RWPE2 (cell line): Measurements from ENCODE around the gene SLC9A5.
A peak's percentile ranks its signal among the peaks of the same experiment; 100 is the strongest.

Source experiments
- ATAC-seq: fragments of 200-7000 bp; cut with Tn5 transposase; 3 replicates; pipeline ENCODE4 v1.9.1; 2021; ENCODE audit warnings: low read depth
- DNase-seq: peaks from one replicate; pipeline ENCODE4 v3.0.0-alpha.2; 2020; ENCODE audit warnings: low spot score
- H3K27ac ChIP-seq: fragments of 450-650 bp; 2 replicates; pipeline ENCODE4 v1.5.1; 2017; ENCODE audit warnings: mild to moderate bottlenecking; ENCODE audit not compliant: poor library complexity, severe bottlenecking
- H3K27me3 ChIP-seq: fragments of 250-450 bp; sonication (Bioruptor Pico); 2 replicates; pipeline ENCODE4 v1.5.1; 2021; ENCODE audit warnings: mild to moderate bottlenecking, moderate library complexity; ENCODE audit not compliant: insufficient read depth, poor library complexity, severe bottlenecking
- H3K36me3 ChIP-seq: fragments of 250-450 bp; sonication (Bioruptor Pico); 2 replicates; pipeline ENCODE4 v1.5.1; 2020; ENCODE audit warnings: low read depth, mild to moderate bottlenecking, moderate library complexity
- H3K4me1 ChIP-seq: fragments of 250-450 bp; sonication (Bioruptor Pico); 2 replicates; pipeline ENCODE4 v1.5.1; 2021; ENCODE audit warnings: mild to moderate bottlenecking, moderate library complexity; ENCODE audit not compliant: insufficient read depth, poor library complexity, severe bottlenecking
- H3K4me3 ChIP-seq: fragments of 250-450 bp; sonication (Bioruptor Pico); 2 replicates; pipeline ENCODE4 v1.5.1; 2021; ENCODE audit warnings: mild to moderate bottlenecking, moderate library complexity; ENCODE audit not compliant: severe bottlenecking
- H3K9me3 ChIP-seq: fragments of 250-450 bp; sonication (Bioruptor Pico); 2 replicates; pipeline ENCODE4 v1.5.1; 2021; ENCODE audit warnings: mild to moderate bottlenecking, moderate library complexity; ENCODE audit not compliant: severe bottlenecking
- CTCF ChIP-seq: fragments of 450-650 bp; IDR thresholded peaks from one replicate; pipeline ENCODE4 v1.5.1; 2017; ENCODE audit warnings: mild to moderate bottlenecking, moderate library complexity; ENCODE audit not compliant: poor library complexity, severe bottlenecking

SLC9A5 gene

GRCh38 chr16:67228905-67229304 lies 19.9 kb upstream of the SLC9A5 start:
- no peak for ATAC-seq
- no peak for TF ChIP-seq CTCF
- H3K36me3 ChIP-seq = peaks cover 60% of the 10 kb centered on the region

GRCh38 chr16:67229906-67230808 lies 18.6 kb upstream of the SLC9A5 start:
- no peaks in the 10 kb centered on the region for H3K27me3 ChIP-seq
- H3K27ac ChIP-seq = no peak overlapping the region
- no peak for ATAC-seq
- no peaks in the 10 kb centered on the region for H3K9me3 ChIP-seq
- peak; percentile 55 for DNase-seq
- H3K4me1 ChIP-seq = peaks cover 6% of the 10 kb centered on the region
- peaks cover 72% of the 10 kb centered on the region for H3K36me3 ChIP-seq
- TF ChIP-seq CTCF = no peak
- no peak overlapping the region for H3K4me3 ChIP-seq

More at GRCh38 chr16:67228905-67229304, 19.9 kb upstream of the SLC9A5 start:
- Histone ChIP-seq H3K4me1 (peaks cover 6% of the 10 kb centered on the region), H3K27me3 (no peaks in the 10 kb centered on the region), H3K9me3 (no peaks in the 10 kb centered on the region), H3K4me3 (no peak overlapping the region), H3K27ac (no peak overlapping the region)
- no peak for DNase-seq

- no peak for TF ChIP-seq CTCF
- Histone ChIP-seq H3K4me3 (no peak overlapping the region), H3K27ac (no peak overlapping the region), H3K9me3 (no peaks in the 10 kb centered on the region), H3K36me3 (peaks cover 81% of the 10 kb centered on the region), H3K4me1 (peaks cover 6% of the 10 kb centered on the region), H3K27me3 (no peaks in the 10 kb centered on the region)
- peak; percentile 58 for DNase-seq
- no peak for ATAC-seq
These were observed 17.7 kb upstream of the SLC9A5 start for GRCh38 chr16:67230809-67231660.

- Histone ChIP-seq H3K27me3 (no peaks in the 10 kb centered on the region), H3K4me1 (no peaks in the 10 kb centered on the region), H3K36me3 (peaks cover 96% of the 10 kb centered on the region)
These were observed 15.2 kb upstream of the SLC9A5 start for GRCh38 chr16:67233596-67233995.

More at GRCh38 chr16:67233596-67233995, 15.2 kb upstream of the SLC9A5 start:
- Histone ChIP-seq H3K9me3 (no peaks in the 10 kb centered on the region), H3K4me3 (no peak overlapping the region), H3K27ac (no peak overlapping the region)
- no peak for TF ChIP-seq CTCF
- DNase-seq (no peak), ATAC-seq (no peak)
